ENCODE results near the gene HDAC4.

HDAC4 gene

GRCh38 chr2:239055756-239056493 lies 344.9 kb downstream of the HDAC4 start:
- in situ Hi-C loops (cut with MboI; ENCODE audit: low pct_unique_long_range_greater_than_20kb, low sequenced_read_pairs, unreplicated experiment), result no loop called here
- DNase-seq (ENCODE audit: low spot score), result no peak
- no peak for TF ChIP-seq CTCF (IDR thresholded peaks at IDR 0.05; ENCODE audit: extremely low read depth, insufficient read depth, missing control alignments)

GRCh38 chr2:239054921-239055320 lies 345.9 kb downstream of the HDAC4 start:
- DNase-seq (ENCODE audit: low spot score), result no peak
- TF ChIP-seq CTCF (IDR thresholded peaks at IDR 0.05; ENCODE audit: extremely low read depth, insufficient read depth, missing control alignments), result no peak
- in situ Hi-C loops (cut with MboI; ENCODE audit: low pct_unique_long_range_greater_than_20kb, low sequenced_read_pairs, unreplicated experiment), result no loop called here

GRCh38 chr2:239053801-239054503 lies 346.9 kb downstream of the HDAC4 start:
- TF ChIP-seq CTCF (IDR thresholded peaks at IDR 0.05; ENCODE audit: extremely low read depth, insufficient read depth, missing control alignments), result no peak
- no peak for DNase-seq (ENCODE audit: low spot score)
- in situ Hi-C loops (cut with MboI; ENCODE audit: low pct_unique_long_range_greater_than_20kb, low sequenced_read_pairs, unreplicated experiment), result no loop called here

- in situ Hi-C loops (cut with MboI; ENCODE audit: low pct_unique_long_range_greater_than_20kb, low sequenced_read_pairs, unreplicated experiment), result no loop called here
- TF ChIP-seq CTCF (IDR thresholded peaks at IDR 0.05; ENCODE audit: extremely low read depth, insufficient read depth, missing control alignments), result no peak
- no peak for DNase-seq (ENCODE audit: low spot score)
These were observed 347.8 kb downstream of the HDAC4 start for GRCh38 chr2:239052798-239053665.

GRCh38 chr2:239051891-239052445 lies 348.9 kb downstream of the HDAC4 start:
- in situ Hi-C loops (cut with MboI; ENCODE audit: low pct_unique_long_range_greater_than_20kb, low sequenced_read_pairs, unreplicated experiment), result no loop called here
- TF ChIP-seq CTCF (IDR thresholded peaks at IDR 0.05; ENCODE audit: extremely low read depth, insufficient read depth, missing control alignments), result no peak
- no peak for DNase-seq (ENCODE audit: low spot score)

GRCh38 chr2:239050252-239050649 lies 350.6 kb downstream of the HDAC4 start:
- TF ChIP-seq CTCF (IDR thresholded peaks at IDR 0.05; ENCODE audit: extremely low read depth, insufficient read depth, missing control alignments), result no peak
- no peak for DNase-seq (ENCODE audit: low spot score)
- in situ Hi-C loops (cut with MboI; ENCODE audit: low pct_unique_long_range_greater_than_20kb, low sequenced_read_pairs, unreplicated experiment), result no loop called here

All from GM13977 (cell line).